ENCODE data around the gene CBFA2T2. TPM values are rescaled to one million over a fixed set of nuclear protein-coding genes. Genes with fewer than 3 reads are reported as not detected.
A peak's percentile ranks its signal among the peaks of the same experiment; 100 is the strongest.

The CBFA2T2 gene
- total RNA-seq, 2 experiments from 2014 or later: 17.9 to 18.6 TPM

DNA sequence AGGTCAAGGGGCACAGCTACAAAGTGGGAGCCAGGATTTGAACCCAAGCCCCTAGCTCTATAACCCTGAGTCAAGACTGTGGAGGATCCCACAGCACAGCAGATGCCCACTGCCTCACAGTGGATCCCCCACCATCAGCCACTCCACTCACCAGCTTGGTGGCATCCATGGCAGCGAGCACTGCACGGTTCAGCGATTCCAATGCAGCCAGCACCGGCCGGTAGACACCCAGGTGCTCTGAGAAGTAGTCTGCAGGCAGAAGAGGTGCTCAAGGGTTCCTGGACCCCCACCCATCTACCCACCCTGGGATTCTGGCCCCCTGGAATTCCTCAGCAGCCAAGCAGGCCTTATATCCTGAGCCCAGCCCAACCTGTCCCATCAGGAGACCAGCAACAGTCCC lies 179.3 kb downstream of the CBFA2T2 start:
- Histone ChIP-seq H3K27ac (ENCODE audit: low read depth in 1 of 2, low read length in 2 of 2) (no peak overlapping the region), H3K27me3 (ENCODE audit: control insufficient read depth in 1 of 2, insufficient read depth in 2 of 2, low read length in 2 of 2) (no peaks in the 10 kb centered on the region), H3K4me3 (ENCODE audit: low read length) (no peak overlapping the region), H3K36me3 (ENCODE audit: insufficient read depth, low read length) (no peaks in the 10 kb centered on the region), H3K9me3 (ENCODE audit: control insufficient read depth in 1 of 2, insufficient read depth in 1 of 2, low read length in 2 of 2) (no peaks in the 10 kb centered on the region), H3K4me1 (ENCODE audit: insufficient read depth, low read length) (peaks cover 53% of the 10 kb centered on the region)
- ChIA-PET POLR2A (interaction anchor here (1.0 to 4.0 kb wide), 7 partner anchors 10 to 225 kb away, joined by 3 to 45 read pairs (median 23); partner anchors contain the start of genes CBFA2T2, PXMP4, SNTA1 and ZNF341), CTCF (interaction anchor here (1.2 to 3.3 kb wide), 6 partner anchors 10 to 296 kb away, joined by 3 to 15 read pairs (median 12); partner anchors contain the start of genes E2F1 and SNTA1)
- intact Hi-C loops (cut with DNase I, micrococcal nuclease): loop anchor here (2.0 to 10.0 kb wide), 3 partner anchors 66 to 1714 kb away; partner anchors contain the start of genes PDRG1 (in 1 of the 2) and ZNF341 (in 1 of the 2)
- H3K9me3 Mint-ChIP-seq: no peaks in the 10 kb centered on the region
- ATAC-seq (ENCODE audit: poor library complexity) (no peak), DNase-seq (no peak)
- H3K4me3 Mint-ChIP-seq: peak overlapping the region; percentile 75
- H3K27me3 Mint-ChIP-seq: no peaks in the 10 kb centered on the region
- TF ChIP-seq, protein P1, sequence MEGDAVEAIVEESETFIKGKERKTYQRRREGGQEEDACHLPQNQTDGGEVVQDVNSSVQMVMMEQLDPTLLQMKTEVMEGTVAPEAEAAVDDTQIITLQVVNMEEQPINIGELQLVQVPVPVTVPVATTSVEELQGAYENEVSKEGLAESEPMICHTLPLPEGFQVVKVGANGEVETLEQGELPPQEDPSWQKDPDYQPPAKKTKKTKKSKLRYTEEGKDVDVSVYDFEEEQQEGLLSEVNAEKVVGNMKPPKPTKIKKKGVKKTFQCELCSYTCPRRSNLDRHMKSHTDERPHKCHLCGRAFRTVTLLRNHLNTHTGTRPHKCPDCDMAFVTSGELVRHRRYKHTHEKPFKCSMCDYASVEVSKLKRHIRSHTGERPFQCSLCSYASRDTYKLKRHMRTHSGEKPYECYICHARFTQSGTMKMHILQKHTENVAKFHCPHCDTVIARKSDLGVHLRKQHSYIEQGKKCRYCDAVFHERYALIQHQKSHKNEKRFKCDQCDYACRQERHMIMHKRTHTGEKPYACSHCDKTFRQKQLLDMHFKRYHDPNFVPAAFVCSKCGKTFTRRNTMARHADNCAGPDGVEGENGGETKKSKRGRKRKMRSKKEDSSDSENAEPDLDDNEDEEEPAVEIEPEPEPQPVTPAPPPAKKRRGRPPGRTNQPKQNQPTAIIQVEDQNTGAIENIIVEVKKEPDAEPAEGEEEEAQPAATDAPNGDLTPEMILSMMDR (IDR thresholded peaks at IDR 0.05): no peak
- H3K4me1 Mint-ChIP-seq (ENCODE audit: low read depth): peaks cover 32% of the 10 kb centered on the region
- H3K27ac Mint-ChIP-seq: no peak overlapping the region
- H3K36me3 Mint-ChIP-seq (ENCODE audit: low read depth): no peaks in the 10 kb centered on the region

DNA sequence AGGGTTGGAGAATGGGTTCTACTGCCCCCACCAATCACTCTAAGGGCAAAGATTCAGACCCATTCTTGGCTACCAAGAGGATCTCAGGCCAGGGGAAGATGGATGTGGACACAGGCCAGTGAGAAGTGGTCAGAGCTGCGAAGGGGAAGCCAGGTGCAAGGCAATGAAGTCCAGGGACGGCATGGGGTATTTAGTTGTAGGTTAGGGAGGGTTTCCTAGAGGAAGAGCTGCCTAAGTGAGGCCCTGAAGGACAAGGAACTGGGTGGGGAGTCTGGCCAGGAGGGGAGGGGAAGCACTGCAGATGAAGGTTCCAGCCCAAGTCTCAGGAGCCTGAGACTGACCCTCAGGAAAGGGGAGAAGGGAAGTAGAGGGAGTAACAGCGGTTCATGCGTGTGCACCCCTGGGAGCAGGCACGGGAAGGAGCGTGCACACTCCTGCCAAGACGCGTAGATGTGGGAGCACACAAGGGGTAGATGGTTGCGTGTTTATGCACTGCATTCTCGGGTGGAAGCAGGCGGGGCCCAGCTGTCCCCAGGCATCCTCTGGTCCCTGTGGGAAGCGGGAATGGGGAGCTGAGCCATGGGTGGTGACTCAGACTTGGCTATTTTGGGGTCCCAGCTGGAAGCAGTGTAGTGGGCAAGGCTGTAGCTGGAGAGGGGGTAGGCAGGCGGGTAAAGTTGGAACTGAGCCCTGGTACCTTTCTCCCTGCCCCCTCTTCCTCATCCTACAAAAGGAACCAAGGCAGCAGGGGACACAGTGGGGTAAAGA lies 180.2 kb downstream of the CBFA2T2 start:
- peaks cover 51% of the 10 kb centered on the region for H3K4me1 ChIP-seq (ENCODE audit: insufficient read depth, low read length)
- H3K36me3 Mint-ChIP-seq (ENCODE audit: low read depth): no peaks in the 10 kb centered on the region
- peaks cover 28% of the 10 kb centered on the region for H3K4me1 Mint-ChIP-seq (ENCODE audit: low read depth)
- ATAC-seq (ENCODE audit: poor library complexity): no peak
- no peaks in the 10 kb centered on the region for H3K9me3 ChIP-seq (ENCODE audit: control insufficient read depth in 1 of 2, insufficient read depth in 1 of 2, low read length in 2 of 2)
- no peak overlapping the region for H3K4me3 ChIP-seq (ENCODE audit: low read length)
- no peaks in the 10 kb centered on the region for H3K27me3 Mint-ChIP-seq
- H3K4me3 Mint-ChIP-seq: peak overlapping the region; percentile 6
- no peak for DNase-seq
- no peak overlapping the region for H3K27ac ChIP-seq (ENCODE audit: low read depth in 1 of 2, low read length in 2 of 2)
- no peaks in the 10 kb centered on the region for H3K9me3 Mint-ChIP-seq
- H3K36me3 ChIP-seq (ENCODE audit: insufficient read depth, low read length): no peaks in the 10 kb centered on the region
- H3K27me3 ChIP-seq (ENCODE audit: control insufficient read depth in 1 of 2, insufficient read depth in 2 of 2, low read length in 2 of 2): no peaks in the 10 kb centered on the region
- TF ChIP-seq, protein P1 (IDR thresholded peaks at IDR 0.05): no peak
- CTCF ChIA-PET: no interaction called here
- intact Hi-C loops (cut with DNase I, micrococcal nuclease): loop anchor here (2.0 to 10.0 kb wide), 3 partner anchors 65 to 1715 kb away; partner anchors contain the start of genes PDRG1 (in 1 of the 2) and ZNF341 (in 1 of the 2)
- no peak overlapping the region for H3K27ac Mint-ChIP-seq
- POLR2A ChIA-PET: interaction anchor here (1.6 to 3.6 kb wide), 2 partner anchors 50 kb away, joined by 7 to 23 read pairs; partner anchors contain the start of gene PXMP4

DNA sequence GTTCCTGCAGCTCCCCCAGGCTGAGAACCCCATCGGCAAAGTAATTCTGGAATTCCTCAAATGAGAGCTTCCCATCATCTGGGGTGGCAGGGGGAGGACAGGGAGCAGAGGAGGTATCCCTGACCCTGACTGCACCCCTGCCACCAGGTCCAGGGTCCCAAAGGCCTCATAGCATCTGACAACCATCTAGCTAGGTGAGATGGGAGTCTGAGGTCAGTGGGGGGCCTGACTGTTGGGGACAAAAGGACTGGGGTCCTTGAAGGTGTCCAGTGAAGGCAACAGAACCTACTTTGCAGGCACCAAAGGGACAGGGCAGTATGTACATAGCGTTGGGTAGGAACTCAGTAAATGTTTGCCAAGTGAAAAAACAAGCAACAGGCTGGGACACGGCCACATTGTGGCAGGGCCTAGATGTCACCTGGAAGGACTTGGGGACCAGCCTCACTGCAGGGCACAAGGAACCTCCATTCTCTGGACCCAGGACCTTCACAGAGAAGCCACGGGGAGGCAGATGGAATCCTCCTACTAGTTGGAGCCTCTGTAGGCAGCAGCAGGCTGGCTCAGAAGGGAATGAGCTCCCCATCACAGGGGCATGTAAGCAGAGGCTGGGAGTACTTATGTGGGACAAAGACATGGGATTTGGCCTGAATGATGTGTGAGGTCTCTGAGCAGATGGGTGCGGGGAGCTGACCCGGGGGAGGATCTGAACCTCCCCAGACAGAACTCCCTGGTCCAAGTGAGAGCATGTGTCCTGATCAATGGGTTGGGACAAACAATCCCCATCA lies 181.0 kb downstream of the CBFA2T2 start:
- ATAC-seq (ENCODE audit: poor library complexity) (no peak), DNase-seq (no peak)
- ChIA-PET POLR2A (interaction anchor here (1.6 kb wide), 1 partner anchor 49 kb away, joined by 7 read pairs; the partner anchor contains the start of gene PXMP4), CTCF (no interaction called here)
- no peak overlapping the region for H3K4me3 ChIP-seq (ENCODE audit: low read length)
- Mint-ChIP-seq H3K27ac (peak overlapping the region; percentile 49), H3K27me3 (no peaks in the 10 kb centered on the region), H3K4me3 (peak overlapping the region; percentile 51), H3K36me3 (ENCODE audit: low read depth) (no peaks in the 10 kb centered on the region), H3K9me3 (no peaks in the 10 kb centered on the region), H3K4me1 (ENCODE audit: low read depth) (peaks cover 26% of the 10 kb centered on the region)
- H3K27ac ChIP-seq (ENCODE audit: low read depth in 1 of 2, low read length in 2 of 2): no peak overlapping the region
- H3K4me1 ChIP-seq (ENCODE audit: insufficient read depth, low read length): peaks cover 56% of the 10 kb centered on the region
- TF ChIP-seq, protein P1 (IDR thresholded peaks at IDR 0.05): no peak
- intact Hi-C loops (cut with DNase I, micrococcal nuclease): no loop called here
- H3K27me3 ChIP-seq (ENCODE audit: control insufficient read depth in 1 of 2, insufficient read depth in 2 of 2, low read length in 2 of 2): no peaks in the 10 kb centered on the region
- no peaks in the 10 kb centered on the region for H3K9me3 ChIP-seq (ENCODE audit: control insufficient read depth in 1 of 2, insufficient read depth in 1 of 2, low read length in 2 of 2)
- no peaks in the 10 kb centered on the region for H3K36me3 ChIP-seq (ENCODE audit: insufficient read depth, low read length)

All from CD4-positive, alpha-beta T cell (primary cell).